Measurements from ENCODE around the gene GREB1.

Gene GREB1

DNA sequence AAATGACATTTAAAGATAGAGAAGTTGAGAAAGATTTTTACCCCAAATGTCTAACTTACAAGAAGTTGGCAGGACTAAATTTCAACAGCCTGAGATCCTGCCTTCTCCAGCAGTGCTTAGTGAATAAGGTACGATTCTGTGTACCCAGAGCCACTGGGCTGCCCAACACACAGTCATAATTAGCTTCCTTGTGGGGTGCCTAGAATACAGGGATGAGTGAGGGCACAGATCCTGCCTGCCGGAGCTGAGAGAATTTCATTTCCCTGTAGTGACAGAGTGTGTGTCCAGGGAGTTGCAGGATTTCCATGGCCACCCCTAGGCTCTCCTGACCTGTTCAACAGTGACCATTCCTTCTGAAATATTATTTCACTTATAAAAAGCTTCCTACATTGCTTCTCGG, 27.0 kb downstream of the GREB1 start:
- no peak for DNase-seq

DNA sequence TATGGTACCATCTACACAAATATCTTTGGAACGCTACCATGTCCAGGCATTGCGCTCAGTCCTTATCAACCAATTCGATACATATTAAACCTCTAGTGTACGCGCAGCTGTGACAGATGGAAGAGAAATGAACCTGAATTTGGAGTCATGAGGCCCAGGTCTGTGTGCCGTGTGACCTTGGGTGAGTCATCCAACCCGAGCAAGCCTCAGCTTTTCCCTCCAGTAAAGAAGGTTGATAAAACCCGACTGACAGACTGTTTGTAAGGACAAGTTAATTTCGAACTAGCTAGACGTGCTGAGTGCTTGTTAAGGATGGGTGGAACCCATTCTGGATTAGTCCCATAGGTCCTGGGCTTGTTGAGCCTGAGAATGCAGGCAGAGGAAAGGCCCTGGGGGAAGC, 28.2 kb downstream of the GREB1 start:
- DNase-seq: no peak

- no peak for DNase-seq
Observed at GRCh38 chr2:11562476-11562875, 28.6 kb downstream of the GREB1 start.

DNA sequence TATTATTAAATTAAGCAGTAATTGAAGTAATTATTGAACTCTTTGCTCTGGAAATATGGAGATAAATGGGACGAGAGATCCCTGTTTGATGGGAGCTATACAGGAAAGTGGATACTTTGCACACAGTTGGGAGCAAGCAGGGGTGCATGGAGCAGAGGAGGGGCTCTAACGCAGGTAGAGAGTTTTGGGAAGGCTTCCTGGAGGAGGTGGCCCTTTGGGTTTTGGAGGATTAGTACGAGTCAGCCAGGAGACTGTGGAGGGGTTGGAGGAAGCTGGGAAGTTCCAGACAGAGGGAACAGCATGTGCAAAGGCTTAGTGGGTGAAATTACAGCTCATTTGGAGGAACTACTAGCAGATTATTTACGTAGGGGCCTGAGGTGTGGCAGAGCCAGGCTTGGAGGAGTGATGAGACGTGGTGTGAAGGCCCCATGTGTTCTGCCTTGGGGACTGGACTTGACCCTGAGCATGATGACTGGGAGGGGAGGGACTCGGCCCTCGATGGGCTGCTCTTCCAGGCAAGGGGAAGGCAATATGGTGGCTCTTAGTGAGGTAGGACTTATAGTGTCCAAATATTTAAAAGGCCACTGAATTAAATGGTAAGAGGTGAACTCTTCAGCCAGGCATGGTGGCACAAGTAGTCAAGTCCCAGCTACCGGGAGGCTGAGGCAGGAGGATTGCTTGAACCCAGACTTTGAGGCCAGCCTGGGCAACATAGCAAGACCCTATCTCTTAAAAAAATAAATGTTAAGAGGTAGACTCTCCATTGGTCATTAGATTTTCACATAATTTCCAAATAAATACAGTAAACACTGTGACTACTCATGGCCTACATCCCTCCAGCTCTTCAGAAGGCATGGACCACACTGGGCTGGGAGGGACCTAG, 30.2 kb downstream of the GREB1 start:
- DNase-seq: no peak

DNA sequence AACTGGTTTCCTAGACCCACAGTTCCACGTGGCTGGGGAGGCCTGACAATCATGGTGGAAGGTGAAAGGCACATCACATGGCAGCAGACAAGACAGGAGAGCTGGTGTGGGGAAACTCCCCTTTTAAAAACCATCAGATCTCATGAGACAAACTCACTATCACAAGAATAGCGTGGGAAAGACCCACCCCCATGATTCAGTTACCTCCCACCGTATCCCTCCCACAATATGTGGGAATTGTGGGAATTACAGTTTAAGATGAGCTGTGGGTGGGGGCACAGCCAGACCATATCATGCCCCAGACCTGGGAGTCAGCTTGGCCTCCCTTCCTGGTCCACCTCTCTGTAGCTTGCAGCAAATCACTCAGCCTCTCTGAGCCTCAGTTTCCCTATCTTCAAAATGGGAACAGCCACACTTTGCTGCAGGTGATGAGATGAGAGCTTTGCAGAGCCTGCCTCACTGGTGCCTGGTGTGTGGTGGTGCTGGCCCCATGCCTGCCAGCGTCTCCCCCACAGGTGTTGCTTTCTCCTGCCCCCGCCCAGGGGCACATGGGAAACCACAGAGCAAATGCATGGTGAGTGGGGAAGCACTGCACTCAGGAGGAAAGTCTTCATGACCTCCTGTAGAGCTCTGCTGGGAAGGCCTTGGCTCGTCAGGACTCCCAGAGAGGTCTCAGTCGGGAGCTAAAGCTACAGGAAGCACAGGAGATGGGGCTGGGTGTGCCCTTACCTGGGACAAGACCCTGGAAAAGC, 31.1 kb downstream of the GREB1 start:
- no peak for DNase-seq

DNA sequence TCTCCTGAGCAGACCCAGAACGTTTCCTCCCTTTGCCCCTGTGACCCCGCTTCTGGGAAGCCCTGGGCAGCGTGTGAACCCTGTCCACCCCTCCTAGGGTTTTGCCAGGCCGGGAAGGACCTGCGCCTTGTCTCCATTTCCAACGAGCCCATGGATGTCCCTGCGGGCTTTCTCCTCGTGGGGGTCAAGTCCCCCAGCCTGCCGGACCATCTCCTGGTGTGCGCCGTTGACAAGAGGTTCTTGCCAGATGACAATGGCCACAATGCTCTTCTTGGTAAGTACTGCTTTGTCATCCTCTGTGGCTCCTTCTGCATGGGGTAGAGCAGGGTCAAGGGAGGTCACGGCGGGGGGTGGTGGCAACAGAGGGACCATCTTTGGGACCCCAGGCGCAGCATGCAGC, 32.5 kb downstream of the GREB1 start:
- no peak for DNase-seq

DNA sequence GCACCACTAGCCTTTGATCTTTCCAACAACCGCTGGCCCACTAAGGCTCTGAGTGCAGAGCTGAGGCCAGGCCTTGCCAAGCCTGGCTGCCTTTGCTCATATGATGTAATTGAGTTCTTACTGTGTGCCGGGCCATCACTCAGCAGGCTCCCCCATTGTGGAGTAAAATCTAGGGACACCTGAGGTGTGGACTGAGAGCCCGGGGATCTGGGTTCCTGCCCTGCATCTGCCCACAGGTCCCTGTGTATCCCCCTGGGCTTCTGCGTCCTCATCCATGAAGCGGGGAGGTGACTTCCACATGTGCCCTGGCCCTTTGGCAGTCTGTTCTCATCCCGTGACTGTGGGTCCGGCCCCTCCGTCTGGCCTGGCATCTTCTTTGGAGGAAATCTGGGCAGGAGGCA, 33.8 kb downstream of the GREB1 start:
- DNase-seq: no peak

DNA sequence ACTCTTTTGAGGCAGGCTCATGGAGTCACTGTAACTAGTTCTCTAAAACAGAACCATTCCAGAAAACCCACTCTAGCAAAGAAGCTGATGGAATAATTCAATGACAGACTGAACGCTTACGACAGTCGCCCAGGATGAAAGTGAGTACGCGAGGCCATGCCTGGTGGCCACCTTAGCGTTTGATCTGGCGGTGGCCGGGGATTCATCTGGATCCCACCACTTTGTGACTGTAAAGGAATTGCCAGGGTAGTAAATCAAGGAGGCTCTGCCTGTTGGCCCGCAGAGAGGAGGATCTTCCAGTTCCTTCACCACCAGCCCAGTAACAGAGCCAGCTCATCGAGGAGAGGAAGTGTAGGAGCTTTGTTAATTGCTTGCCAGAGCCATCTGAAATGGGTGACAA, 34.6 kb downstream of the GREB1 start:
- no peak for DNase-seq

- DNase-seq: no peak
Observed at GRCh38 chr2:11569636-11570035, 35.8 kb downstream of the GREB1 start.

DNA sequence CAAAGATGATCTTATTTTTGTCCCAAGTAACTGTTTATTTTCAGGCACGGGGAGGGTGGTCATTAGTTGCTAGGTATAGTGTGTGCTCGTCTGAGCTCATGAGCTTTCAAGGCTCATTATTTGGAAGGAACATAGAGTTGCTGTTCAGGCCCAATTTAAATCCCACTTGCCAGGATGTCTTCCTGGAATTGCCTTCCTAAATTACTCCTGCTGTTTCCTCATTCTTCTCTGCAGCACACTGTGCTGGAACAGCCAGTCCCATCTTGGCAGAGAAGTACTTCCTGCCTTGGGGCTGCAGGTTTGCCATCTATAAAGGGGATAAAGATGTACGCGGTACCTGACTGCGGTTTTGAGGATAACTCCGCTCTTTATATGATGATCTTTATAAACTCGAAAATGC, 37.3 kb downstream of the GREB1 start:
- no peak for DNase-seq

DNA sequence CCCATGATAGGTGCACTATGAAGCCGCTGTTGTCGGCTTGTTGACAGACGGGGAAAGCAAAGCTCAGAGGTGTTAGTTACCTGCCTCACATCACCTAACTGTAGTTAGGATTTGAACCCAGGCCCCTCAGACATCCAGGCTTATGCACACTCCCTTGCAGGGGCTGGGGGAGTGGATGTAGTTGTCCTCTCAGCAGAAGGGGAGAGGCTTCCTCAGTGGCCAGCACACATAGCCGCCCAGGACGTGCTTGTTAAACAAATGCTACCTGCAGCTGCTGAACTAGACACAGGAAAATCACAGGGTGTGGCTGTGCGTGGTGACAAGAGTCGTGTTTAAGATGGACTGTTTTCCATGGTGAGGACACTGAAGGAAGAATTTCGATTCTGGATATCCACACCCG, 39.2 kb downstream of the GREB1 start:
- DNase-seq: no peak

GRCh38 chr2:11573418-11574175, 39.8 kb downstream of the GREB1 start:
- DNase-seq: no peak

DNA sequence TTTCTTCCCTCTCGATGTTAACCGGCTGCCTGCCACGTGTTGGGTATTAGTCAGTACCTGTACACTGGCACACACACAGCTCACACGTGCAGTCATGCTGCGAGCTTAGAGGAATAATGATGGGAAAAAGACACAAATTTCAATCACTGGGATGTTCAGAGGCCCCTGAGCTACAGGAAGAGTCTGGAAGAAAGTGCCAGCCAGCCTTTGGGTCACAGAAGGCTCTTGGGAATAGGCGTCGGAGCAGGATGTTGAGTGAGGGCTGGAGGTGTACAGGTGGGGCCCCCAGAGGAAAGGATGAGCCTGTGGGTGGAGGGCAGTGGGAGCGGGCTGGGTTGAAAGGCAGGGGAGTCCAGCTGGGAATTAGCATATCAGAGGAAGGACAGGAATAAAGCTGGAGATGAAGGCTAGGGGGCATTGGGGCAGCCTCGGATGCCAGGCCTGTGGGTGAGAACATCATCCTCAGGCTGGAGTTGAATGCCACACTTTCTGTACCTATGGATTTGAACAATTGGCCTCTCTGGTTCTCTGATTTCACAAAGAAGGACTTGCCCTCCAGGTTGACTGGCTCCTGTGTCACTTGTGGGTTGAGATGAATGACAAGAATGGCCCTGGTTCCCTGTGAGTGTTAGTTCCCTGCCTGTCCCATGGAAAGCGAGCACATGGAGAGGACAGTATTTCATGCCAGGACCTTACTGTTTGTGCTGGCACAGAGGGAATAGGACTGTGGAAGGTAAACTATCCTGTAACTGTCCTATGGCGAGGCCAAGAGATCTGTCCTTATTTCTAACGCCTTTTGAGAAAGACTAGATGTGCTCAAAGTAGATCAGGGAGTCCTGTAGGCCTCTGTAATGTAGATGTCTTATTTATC, 40.6 kb downstream of the GREB1 start:
- no peak for DNase-seq

- DNase-seq: no peak
Observed at GRCh38 chr2:11576398-11576797, 42.6 kb downstream of the GREB1 start.

DNA sequence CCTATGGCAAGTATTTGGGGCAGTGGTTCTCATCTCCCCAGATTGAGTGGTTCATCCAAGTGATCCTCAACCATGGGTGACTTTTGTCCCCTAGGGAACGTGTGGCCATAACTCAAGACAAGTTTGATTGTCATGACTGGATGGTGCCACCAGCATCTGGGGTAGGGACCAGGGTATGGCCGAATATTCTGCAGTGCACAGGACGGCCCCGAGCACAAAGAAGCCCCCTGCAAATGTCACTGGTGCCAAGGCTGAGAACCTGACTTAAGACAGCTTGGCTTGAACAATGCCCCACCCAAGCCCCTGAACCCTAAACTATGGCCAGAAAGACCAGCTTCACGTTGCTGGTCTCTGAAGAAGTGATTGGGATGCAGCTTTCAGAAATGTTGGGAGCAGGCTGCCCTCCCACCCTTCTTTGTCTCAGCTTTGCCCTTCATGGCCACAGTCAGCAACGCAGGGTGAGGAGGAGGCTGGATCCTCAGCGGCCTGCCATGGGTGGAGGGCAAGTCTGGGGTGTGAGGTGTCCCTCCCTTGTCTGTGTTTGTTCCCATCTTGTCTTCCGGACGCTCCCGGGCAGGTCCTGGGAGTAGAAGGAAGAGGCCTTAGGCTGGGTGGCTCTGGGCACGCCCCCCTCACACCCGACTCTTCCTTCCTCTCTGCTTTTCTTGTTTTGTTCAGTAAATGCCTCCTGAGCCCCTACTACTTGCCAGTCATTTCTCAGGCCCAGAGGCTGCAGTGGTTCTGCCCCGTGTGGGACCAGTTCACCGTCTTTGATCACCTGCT, 43.4 kb downstream of the GREB1 start:
- DNase-seq: no peak

DNA sequence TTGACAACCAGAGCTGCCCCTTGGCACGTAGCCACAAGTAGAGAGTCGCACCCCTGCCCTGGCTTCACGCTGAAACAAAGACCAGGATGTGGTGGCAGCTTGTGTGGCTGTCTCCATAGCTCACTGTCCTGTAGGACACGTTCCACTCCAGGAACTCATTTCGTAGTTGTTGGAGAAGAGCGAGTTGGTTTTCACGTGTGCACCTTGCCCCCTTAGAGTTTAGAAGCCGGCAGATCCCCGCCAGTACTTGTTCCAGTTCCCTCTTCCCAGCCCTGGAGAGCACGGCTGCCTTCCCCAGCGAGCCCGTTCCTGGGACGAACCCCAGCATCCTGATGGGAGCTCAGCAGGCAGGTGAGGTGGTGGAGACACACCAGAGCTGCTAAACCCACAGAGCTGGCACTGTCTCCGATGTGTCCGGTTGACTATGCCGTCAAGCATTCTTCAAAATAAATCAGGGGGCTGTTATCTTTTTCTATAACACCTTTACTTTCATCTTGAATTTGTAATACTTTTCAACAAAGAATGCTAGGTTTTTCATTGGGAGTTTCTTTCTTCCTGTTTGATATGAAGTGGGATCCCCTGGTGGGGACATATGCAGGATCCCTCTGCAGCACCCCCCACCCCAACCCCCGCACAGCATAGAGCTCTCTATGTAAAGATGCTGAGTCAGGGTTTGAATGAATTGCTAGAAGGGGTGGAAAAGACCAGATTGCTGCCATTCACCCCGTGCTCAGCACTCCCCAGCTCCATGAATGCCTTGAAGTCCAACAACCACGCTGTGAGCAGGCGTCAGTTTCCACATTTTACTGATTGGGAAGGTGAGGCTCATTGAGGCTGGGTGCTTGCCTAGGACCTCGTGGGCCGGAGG, 44.5 kb downstream of the GREB1 start:
- DNase-seq: no peak

DNA sequence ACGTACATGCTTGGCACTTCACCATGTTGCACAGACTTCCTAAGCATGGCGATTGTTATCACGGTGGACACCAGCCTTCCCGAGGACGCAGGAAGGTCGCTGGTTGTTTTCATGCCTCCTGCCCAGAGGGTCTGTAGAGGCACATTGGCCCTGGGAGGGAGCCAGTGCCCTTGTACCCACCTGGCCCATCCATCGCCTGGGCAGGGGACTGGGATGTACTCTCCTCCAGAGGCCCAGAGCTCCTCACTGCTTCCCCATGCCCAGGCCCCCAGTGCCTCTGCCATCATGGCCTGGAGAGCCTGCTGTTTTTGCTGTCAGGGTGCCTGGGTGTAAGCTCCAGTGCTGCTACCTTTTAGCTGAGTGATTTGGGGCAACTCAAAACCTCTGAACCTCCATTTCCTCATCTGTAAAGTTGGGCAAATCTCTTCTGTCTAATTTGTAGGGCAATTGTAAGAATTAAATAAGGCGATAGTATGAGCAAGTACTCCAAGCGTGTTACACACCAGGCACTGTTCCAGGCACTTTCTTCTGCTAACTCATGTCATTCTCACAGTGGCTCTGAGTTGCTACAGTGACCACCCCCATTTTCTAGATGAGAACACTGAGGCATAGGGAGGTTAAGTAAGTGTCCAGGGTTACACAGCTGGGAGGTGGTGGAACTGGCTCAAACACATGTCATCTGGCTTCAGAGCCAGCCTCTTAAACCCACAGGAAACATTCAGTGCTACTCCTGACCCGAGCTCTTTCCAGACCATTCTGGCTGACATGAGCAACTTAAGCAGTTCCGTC, 45.3 kb downstream of the GREB1 start:
- no peak for DNase-seq

GRCh38 chr2:11579867-11580659, 46.2 kb downstream of the GREB1 start:
- DNase-seq: no peak

DNA sequence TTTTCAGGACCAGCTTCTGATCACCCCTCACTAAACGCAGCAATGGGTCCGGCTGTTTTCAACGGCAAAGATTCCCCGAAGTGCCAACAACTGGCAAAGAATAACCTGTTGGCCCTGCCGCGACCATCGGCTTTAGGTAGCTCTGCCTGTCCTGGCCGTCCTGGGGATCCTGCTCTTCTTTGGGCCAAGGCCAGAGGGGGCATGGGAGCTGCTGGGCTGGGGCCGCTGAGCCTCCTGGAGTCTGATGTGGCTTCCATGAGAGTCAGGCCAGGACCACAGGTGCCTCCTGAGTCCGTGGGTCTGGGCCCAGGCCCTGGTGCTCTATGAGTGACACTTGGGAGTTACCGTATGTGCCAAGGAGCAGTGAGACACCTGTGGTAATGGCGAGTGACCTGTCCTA, 46.9 kb downstream of the GREB1 start:
- DNase-seq: no peak

All from NCI-H1930 (cell line).